ENCODE data around the gene LHFPL3.
"Not testable (repeated sequence)": the region's sequence is repeated elsewhere in the genome, so short reads cannot be mapped to it uniquely, and the experiment has no call there.

LHFPL3 gene

GRCh38 chr7:104328296-104328969 lies at the start of gene LHFPL3:
Gene LHFPL3 (plus strand): TSS chr7:104328603.
- DNase-seq, result peak; percentile 9

- not testable (repeated sequence) for DNase-seq
These were observed 46.7 kb upstream of the LHFPL3 start for GRCh38 chr7:104281685-104282084.

GRCh38 chr7:104286839-104287238 lies 41.6 kb upstream of the LHFPL3 start:
- DNase-seq, result no peak

GRCh38 chr7:104288137-104288536 lies 40.3 kb upstream of the LHFPL3 start:
- no peak for DNase-seq

GRCh38 chr7:104294291-104294690 lies 34.1 kb upstream of the LHFPL3 start:
- DNase-seq, result no peak

- DNase-seq, result no peak
These were observed 32.1 kb upstream of the LHFPL3 start for GRCh38 chr7:104296266-104296665.

GRCh38 chr7:104296900-104297299 lies 31.5 kb upstream of the LHFPL3 start:
- DNase-seq, result no peak

GRCh38 chr7:104299323-104299722 lies 29.1 kb upstream of the LHFPL3 start:
- no peak for DNase-seq

- DNase-seq, result no peak
These were observed 28.6 kb upstream of the LHFPL3 start for GRCh38 chr7:104299777-104300176.

- DNase-seq, result no peak
These were observed 21.6 kb upstream of the LHFPL3 start for GRCh38 chr7:104306793-104307192.

- DNase-seq, result no peak
These were observed 10.3 kb upstream of the LHFPL3 start for GRCh38 chr7:104317948-104318629.

- DNase-seq, result no peak
These were observed 869 bp upstream of the LHFPL3 start for GRCh38 chr7:104327534-104327933.

- no peak for DNase-seq
These were observed 486 bp upstream of the LHFPL3 start for GRCh38 chr7:104327938-104328295.

- peak; percentile 3 for DNase-seq
These were observed 795 bp downstream of the LHFPL3 start for GRCh38 chr7:104328970-104329825.

GRCh38 chr7:104341546-104341945 lies 13.1 kb downstream of the LHFPL3 start:
- no peak for DNase-seq

- no peak for DNase-seq
These were observed 24.3 kb downstream of the LHFPL3 start for GRCh38 chr7:104352736-104353135.

- no peak for DNase-seq
These were observed 28.8 kb downstream of the LHFPL3 start for GRCh38 chr7:104357166-104357565.

GRCh38 chr7:104358446-104359132 lies 30.2 kb downstream of the LHFPL3 start:
- DNase-seq, result no peak

GRCh38 chr7:104362756-104363155 lies 34.4 kb downstream of the LHFPL3 start:
- DNase-seq, result no peak

GRCh38 chr7:104363355-104363754 lies 35.0 kb downstream of the LHFPL3 start:
- DNase-seq, result no peak

- no peak for DNase-seq
These were observed 38.0 kb downstream of the LHFPL3 start for GRCh38 chr7:104366390-104366789.

GRCh38 chr7:104367926-104368325 lies 39.5 kb downstream of the LHFPL3 start:
- no peak for DNase-seq

Data from stimulated activated CD4-positive, alpha-beta T cell treated with anti-CD3 and anti-CD28 coated beads, Interleukin-15, amount 100 ng/mL, for 24 hours (primary cell).